GM12878 (cell line): ENCODE results near the gene LENG1. TPM values are rescaled to one million over a fixed set of nuclear protein-coding genes. Genes with fewer than 3 reads are reported as not detected.

Experiments used
- ATAC-seq: fragments of 200-7000 bp; cut with Tn5 transposase; 3 replicates; pipeline ENCODE4 v1.9.1; 2020; ENCODE audit warnings: mild to moderate bottlenecking, moderate library complexity
- BruUV-seq: library from RNA; stranded (reverse); fragments of 400-500 nt; replicated peaks from 2 replicates; lab custom pipeline; 2021; lab: Mats Ljungman, UMichigan
- CTCF ChIA-PET: fragments of 300-600 bp; sonication (Branson Sonifier 250); formaldehyde crosslinking; extraction: SDS; loops from one replicate; lab custom pipeline; 2021; ENCODE audit warnings: inconsistent platforms; lab: Yijun Ruan, JAX
- POLR2A ChIA-PET: fragments of 350-600 bp; formaldehyde crosslinking; extraction: SDS; loops from one replicate; lab custom pipeline; 2021; ENCODE audit warnings: inconsistent platforms; lab: Charles Lee
- RAD21 ChIA-PET: fragments of 300-600 bp; sonication (Branson Sonifier 250); formaldehyde crosslinking; loops from one replicate; lab custom pipeline; 2023; ENCODE audit warnings: antibody characterized with exemption; ENCODE audit not compliant: unreplicated experiment; lab: Charles Lee
- SMC1A ChIA-PET: fragments of 300-600 bp; sonication (Branson Sonifier 250); formaldehyde crosslinking; loops from one replicate; lab custom pipeline; 2023; ENCODE audit not compliant: unreplicated experiment, uncharacterized antibody; lab: Charles Lee
- DNase-seq: peaks from one replicate; pipeline ENCODE4 v3.0.0-alpha.2; 2011; ENCODE audit warnings: low read depth, low spot score
- FAIRE-seq: peaks from 3 replicates; lab custom pipeline; 2011; peaks lifted over from hg19 to GRCh38; lab: Jason Lieb, UNC
- H2AFZ ChIP-seq: 2 replicates; pipeline ENCODE4 v1.6.0; 2011; ENCODE audit warnings: low read depth, low read length, control low read depth; ENCODE audit not compliant: control insufficient read depth
- H3K27ac ChIP-seq: 2 replicates; pipeline ENCODE4 v1.5.1; 2011; ENCODE audit warnings: control low read depth; ENCODE audit not compliant: control insufficient read depth, insufficient read depth
- H3K27me3 ChIP-seq, 2 experiments: replicated peaks in 1 of 2; 2 replicates each; pipeline versions ENCODE4 v1.6.0 to v1.6.1; 2011; ENCODE audit warnings: low read length in 1 of 2; ENCODE audit not compliant: control insufficient read depth in 2 of 2, insufficient read depth in 2 of 2
- H3K36me3 ChIP-seq, 2 experiments: 2 replicates each; pipeline ENCODE4 v1.5.1; 2011; ENCODE audit warnings: low read length in 1 of 2; ENCODE audit not compliant: control insufficient read depth in 2 of 2, insufficient read depth in 2 of 2
- H3K4me1 ChIP-seq: 2 replicates; pipeline ENCODE4 v1.6.1; 2011; ENCODE audit warnings: mild to moderate bottlenecking, low read length, moderate library complexity, mixed read lengths; ENCODE audit not compliant: control insufficient read depth, insufficient read depth
- H3K4me2 ChIP-seq: 2 replicates; pipeline ENCODE4 v1.6.0; 2011; ENCODE audit warnings: control low read depth; ENCODE audit not compliant: control insufficient read depth, insufficient read depth
- H3K4me3 ChIP-seq: fragments of 200-600 bp; sonication (generic); 2 replicates; pipeline ENCODE4 v1.5.1; 2016
- H3K79me2 ChIP-seq: 2 replicates; pipeline ENCODE4 v1.6.0; 2011; ENCODE audit warnings: low read length; ENCODE audit not compliant: control insufficient read depth, insufficient read depth
- H3K9ac ChIP-seq: 2 replicates; pipeline ENCODE4 v1.8.0; 2011; ENCODE audit warnings: low read length, control low read depth, mixed read lengths; ENCODE audit not compliant: control insufficient read depth, insufficient read depth
- H3K9me3 ChIP-seq: replicated peaks from 3 replicates; pipeline ENCODE4 v1.5.1; 2011; ENCODE audit warnings: mild to moderate bottlenecking, low read length; ENCODE audit not compliant: control insufficient read depth, insufficient read depth
- H4K20me1 ChIP-seq: 2 replicates; pipeline ENCODE4 v1.6.0; 2011; ENCODE audit not compliant: control insufficient read depth, insufficient read depth
- ATF7 ChIP-seq: fragments of 450-650 bp; IDR thresholded peaks from 2 replicates; pipeline ENCODE4 v1.6.1; 2016; ENCODE audit warnings: low read depth, mild to moderate bottlenecking
- BCL11A ChIP-seq: IDR thresholded peaks from 2 replicates; pipeline ENCODE4 v1.6.1; 2011; ENCODE audit warnings: low read depth, low read length
- EED ChIP-seq: sonication (generic); IDR thresholded peaks from 2 replicates; pipeline ENCODE4 v1.6.1; 2016; ENCODE audit warnings: antibody characterized with exemption, low read depth
- EP300 ChIP-seq, 2 experiments: fragments of 150-350 bp in 1 of 2; IDR thresholded peaks; 2 replicates each; pipeline ENCODE4 v1.6.1; 2011 to 2012; ENCODE audit warnings: low read depth in 2 of 2, low read length in 2 of 2, borderline replicate concordance in 1 of 2, improper control_type of control experiment in 1 of 2, inconsistent platforms in 1 of 2; ENCODE audit not compliant: control insufficient read depth in 1 of 2
- GABPA ChIP-seq: IDR thresholded peaks from 2 replicates; pipeline ENCODE4 v1.6.1; 2014; ENCODE audit warnings: antibody characterized with exemption, low read depth, mild to moderate bottlenecking, inconsistent platforms
- MTA3 ChIP-seq: IDR thresholded peaks from 2 replicates; pipeline ENCODE4 v1.6.1; 2012; ENCODE audit warnings: low read length, inconsistent platforms, borderline replicate concordance
- NBN ChIP-seq: fragments of 450-650 bp; IDR thresholded peaks from 2 replicates; pipeline ENCODE4 v1.6.1; 2016
- POLR2A ChIP-seq: IDR thresholded peaks from 2 replicates; pipeline ENCODE4 v1.6.1; 2011; ENCODE audit warnings: low read depth, mild to moderate bottlenecking, low read length
- POU2F2 ChIP-seq: IDR thresholded peaks from 3 replicates; pipeline ENCODE4 v1.6.1; 2011; ENCODE audit warnings: low read depth, mild to moderate bottlenecking, low read length, borderline replicate concordance
- RUNX3 ChIP-seq: IDR thresholded peaks from 2 replicates; pipeline ENCODE4 v1.6.1; 2012; ENCODE audit warnings: low read length, inconsistent platforms
- SMARCA5 ChIP-seq: fragments of 450-650 bp; IDR thresholded peaks from 2 replicates; pipeline ENCODE4 v1.6.1; 2017; ENCODE audit warnings: mild to moderate bottlenecking
- SREBF2 ChIP-seq: IDR thresholded peaks from 2 replicates; pipeline ENCODE4 v1.6.1; 2012; ENCODE audit warnings: mild to moderate bottlenecking, low read length
- SRF ChIP-seq, 2 experiments: IDR thresholded peaks; 2 replicates each; pipeline ENCODE4 v1.6.1; 2011; ENCODE audit warnings: low read depth in 2 of 2, low read length in 2 of 2, mild to moderate bottlenecking in 1 of 2, moderate library complexity in 1 of 2
- TCF12 ChIP-seq: IDR thresholded peaks from 2 replicates; pipeline ENCODE4 v1.6.1; 2011; ENCODE audit warnings: low read depth, mild to moderate bottlenecking, low read length
- TCF7 ChIP-seq: IDR thresholded peaks from 2 replicates; pipeline ENCODE4 v1.6.1; 2014; ENCODE audit warnings: antibody characterized with exemption, borderline replicate concordance
- ZNF217 ChIP-seq: fragments of 450-650 bp; IDR thresholded peaks from 2 replicates; pipeline ENCODE4 v1.6.1; 2017; ENCODE audit warnings: antibody characterized with exemption, mild to moderate bottlenecking
- ZNF24 ChIP-seq: fragments of 450-650 bp; IDR thresholded peaks from 2 replicates; pipeline ENCODE4 v1.6.1; 2017; ENCODE audit warnings: antibody characterized with exemption, mild to moderate bottlenecking
- ZNF384 ChIP-seq: IDR thresholded peaks from 2 replicates; pipeline ENCODE4 v1.6.1; 2012; ENCODE audit warnings: low read depth, mild to moderate bottlenecking, low read length, improper control_type of control experiment, borderline replicate concordance
- ZSCAN29 ChIP-seq: fragments of 450-650 bp; IDR thresholded peaks from 2 replicates; pipeline ENCODE4 v1.6.1; 2017; ENCODE audit warnings: mild to moderate bottlenecking, moderate library complexity
- WGBS: methylation state at CpG from one replicate; pipeline ENCODE4 v1.1.6; 2016; ENCODE audit warnings: low lambda C conversion rate; ENCODE audit not compliant: insufficient replicate concordance, insufficient coverage; ENCODE audit errors: missing lambda C conversion rate; 5-methylcytosine and 5-hydroxymethylcytosine counted together
- in situ Hi-C: fragments of 300-500 bp; cut with MboI; formaldehyde crosslinking; loops from 9 replicates; pipeline ENCODE4 v1.14.3; 2018; ENCODE audit warnings: mixed read lengths
- intact Hi-C: fragments of 100-400 bp; cut with micrococcal nuclease; formaldehyde crosslinking; loops from one replicate; pipeline ENCODE4 v1.14.2; 2022; ENCODE audit not compliant: unreplicated experiment
- polyA plus RNA-seq, 11 experiments: library from polyadenylated mRNA; depleted of rRNA in 4 of 11; unstranded in 6 of 11; stranded (reverse) in 5 of 11; fragments of >200 nt; fragmentation: Nextera tagmentation in 4 of 11; fragmentation: Illumina TruSeq in 1 of 11; extraction: Ambion mirVana in 4 of 11; extraction: Trizol in 1 of 11; gene quantifications; 1 replicate in 1 of 11; 2 replicates in 10 of 11; pipeline versions ENCODE4 v1.2.1 to v1.2.3, GENCODE V29; 2011 to 2016; ENCODE audit warnings: inconsistent platforms in 2 of 11, missing spikeins in 2 of 11, low read depth in 1 of 11
- total RNA-seq, 4 experiments: library from RNA; depleted of rRNA in 3 of 4; stranded (reverse); fragments of >200 nt in 3 of 4; fragmentation: Illumina TruSeq in 1 of 4; extraction: Trizol in 1 of 4; gene quantifications; 2 replicates each; pipeline versions ENCODE4 v1.2.1 to v1.2.3, GENCODE V29; 2013 to 2021
- TF ChIP-seq, protein P1 (sequence below): IDR thresholded peaks from 2 replicates; pipeline ENCODE4 v1.6.1; 2011; ENCODE audit warnings: borderline replicate concordance, low read depth, mild to moderate bottlenecking, moderate library complexity, mixed read lengths, low read length; ENCODE audit not compliant: insufficient read depth; ENCODE audit errors: extremely low read length
- TF ChIP-seq, protein P2 (sequence below): IDR thresholded peaks from 2 replicates; pipeline ENCODE4 v1.6.1; 2011; ENCODE audit warnings: borderline replicate concordance, low read depth, mild to moderate bottlenecking, moderate library complexity, low read length; ENCODE audit not compliant: insufficient read depth, poor library complexity, severe bottlenecking
- TF ChIP-seq, protein P3 (sequence below): fragments of 450-650 bp; IDR thresholded peaks from 2 replicates; pipeline ENCODE4 v1.6.1; 2017; ENCODE audit warnings: mild to moderate bottlenecking

Gene LENG1
- total and polyA plus RNA-seq, 10 of the 15 experiments (the other 5 are each of a cell fraction or from before 2014, with no cell fraction given): 0.21 to 10.8 (median 5.8) TPM

DNA sequence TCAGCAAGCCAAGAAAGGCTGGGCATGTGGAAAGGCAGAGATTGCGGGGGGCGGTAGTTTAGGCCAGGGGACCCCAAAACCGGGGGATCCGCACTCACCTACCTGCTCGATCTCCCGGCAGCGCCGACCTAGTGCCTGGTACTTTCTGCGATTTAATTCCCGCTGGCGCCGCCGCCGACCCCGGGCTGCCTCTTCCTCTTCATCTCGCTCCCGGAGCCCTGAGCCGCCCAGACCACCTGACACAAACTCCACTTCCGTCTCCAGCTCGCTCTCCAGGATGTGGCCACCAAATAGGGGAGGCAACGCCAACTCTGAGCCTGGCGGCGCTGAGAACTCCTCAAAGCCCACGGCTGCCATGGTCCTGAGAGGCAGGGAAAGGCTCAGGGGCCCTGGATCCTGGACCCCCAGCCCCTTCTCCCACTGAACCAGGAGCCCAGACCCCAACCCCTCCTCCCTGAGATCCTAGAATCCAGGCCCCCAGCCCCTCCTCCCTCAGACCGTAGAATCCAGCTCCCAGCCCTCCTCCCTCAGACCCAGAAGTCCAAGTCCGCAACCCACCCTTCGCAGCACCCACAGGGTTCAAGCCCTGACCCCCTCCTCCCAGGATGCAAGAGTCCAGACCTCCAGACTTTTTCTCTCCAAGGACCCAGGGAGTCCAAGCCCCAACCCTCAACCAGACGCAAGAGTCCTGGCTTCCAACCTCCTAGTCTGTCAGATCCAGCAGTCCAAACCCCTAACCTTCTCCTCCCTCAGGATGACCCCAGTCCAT is 45.0 kb downstream of the LENG1 start:
- H3K9ac ChIP-seq: peak overlapping the region; percentile 93
- ChIA-PET RAD21 (interaction anchor here (1.2 to 2.9 kb wide), 2 partner anchors 13 to 23 kb away, joined by 3 to 19 read pairs; partner anchors contain the start of gene CNOT3), SMC1A (interaction anchor here (0.9 to 1.4 kb wide), 2 partner anchors 12 to 23 kb away, joined by 3 to 6 read pairs; partner anchors contain the start of genes CNOT3 and NDUFA3), POLR2A (interaction anchor here (0.6 to 2.6 kb wide), 5 partner anchors 11 to 83 kb away, joined by 3 to 25 read pairs (median 4); partner anchors contain the start of genes CNOT3, LENG1 and MBOAT7), CTCF (interaction anchor here (1.7 kb wide), 1 partner anchor 277 kb away, joined by 4 read pairs; no protein-coding TSS in a partner anchor)
- peaks cover 29% of the 10 kb centered on the region for H3K79me2 ChIP-seq
- H3K27ac ChIP-seq: peak overlapping the region; percentile 79
- peak; percentile 91 for FAIRE-seq
- no peaks in the 10 kb centered on the region for H3K9me3 ChIP-seq
- intact Hi-C loops (no loop called here), in situ Hi-C loops (no loop called here)
- peaks cover 7 to 17% of the 10 kb centered on the region in 2 experiments; a peak in 3 of 4 replicates for H3K36me3 ChIP-seq
- peak; percentile 81 for ATAC-seq
- H3K4me3 ChIP-seq: peak overlapping the region; percentile 95
- H3K4me1 ChIP-seq: peaks cover 10% of the 10 kb centered on the region
- no peaks in the 10 kb centered on the region for H4K20me1 ChIP-seq
- 2% methylated on average over 28 of the region's 28 CpGs for whole genome bisulfite sequencing
- H3K4me2 ChIP-seq: peak overlapping the region; percentile 82
- H3K27me3 ChIP-seq: no peaks in the 10 kb centered on the region
- no TSS peak for BruUV-seq
- peak overlapping the region; percentile 95 for H2AFZ ChIP-seq
- no peak for DNase-seq
- TF ChIP-seq EED (0 out of 2 replicates have a peak, but pooled peaks have one; percentile 30), NBN (no peak), ZSCAN29 (no peak), TCF7 (no peak), TCF12 (no peak), ATF7 (no peak), ZNF384 (no peak), ZNF24 (no peak), BCL11A (no peak), POU2F2 (no peak), ZNF217 (no peak), GABPA (peak; percentile 61; the same call in 1 of the 2 replicates), SRF (IDR thresholded peaks at IDR 0.05; ENCODE audit: low read depth in 2 of 2, low read length in 2 of 2) (peak; percentile 88 to 92), RUNX3 (peak; percentile 50; the same call in 1 of the 2 replicates), EP300 (IDR thresholded peaks at IDR 0.05; ENCODE audit: borderline replicate concordance in 1 of 2, control insufficient read depth in 1 of 2, low read depth in 2 of 2, low read length in 2 of 2) (no peak), SREBF2 (no peak), POLR2A (peak; percentile 73), SMARCA5 (no peak), MTA3 (no peak)
- TF ChIP-seq, protein P1, sequence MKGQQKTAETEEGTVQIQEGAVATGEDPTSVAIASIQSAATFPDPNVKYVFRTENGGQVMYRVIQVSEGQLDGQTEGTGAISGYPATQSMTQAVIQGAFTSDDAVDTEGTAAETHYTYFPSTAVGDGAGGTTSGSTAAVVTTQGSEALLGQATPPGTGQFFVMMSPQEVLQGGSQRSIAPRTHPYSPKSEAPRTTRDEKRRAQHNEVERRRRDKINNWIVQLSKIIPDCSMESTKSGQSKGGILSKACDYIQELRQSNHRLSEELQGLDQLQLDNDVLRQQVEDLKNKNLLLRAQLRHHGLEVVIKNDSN: peak; percentile 22
- TF ChIP-seq, protein P2, sequence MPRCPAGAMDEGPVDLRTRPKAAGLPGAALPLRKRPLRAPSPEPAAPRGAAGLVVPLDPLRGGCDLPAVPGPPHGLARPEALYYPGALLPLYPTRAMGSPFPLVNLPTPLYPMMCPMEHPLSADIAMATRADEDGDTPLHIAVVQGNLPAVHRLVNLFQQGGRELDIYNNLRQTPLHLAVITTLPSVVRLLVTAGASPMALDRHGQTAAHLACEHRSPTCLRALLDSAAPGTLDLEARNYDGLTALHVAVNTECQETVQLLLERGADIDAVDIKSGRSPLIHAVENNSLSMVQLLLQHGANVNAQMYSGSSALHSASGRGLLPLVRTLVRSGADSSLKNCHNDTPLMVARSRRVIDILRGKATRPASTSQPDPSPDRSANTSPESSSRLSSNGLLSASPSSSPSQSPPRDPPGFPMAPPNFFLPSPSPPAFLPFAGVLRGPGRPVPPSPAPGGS: no peak
- TF ChIP-seq, protein P3, sequence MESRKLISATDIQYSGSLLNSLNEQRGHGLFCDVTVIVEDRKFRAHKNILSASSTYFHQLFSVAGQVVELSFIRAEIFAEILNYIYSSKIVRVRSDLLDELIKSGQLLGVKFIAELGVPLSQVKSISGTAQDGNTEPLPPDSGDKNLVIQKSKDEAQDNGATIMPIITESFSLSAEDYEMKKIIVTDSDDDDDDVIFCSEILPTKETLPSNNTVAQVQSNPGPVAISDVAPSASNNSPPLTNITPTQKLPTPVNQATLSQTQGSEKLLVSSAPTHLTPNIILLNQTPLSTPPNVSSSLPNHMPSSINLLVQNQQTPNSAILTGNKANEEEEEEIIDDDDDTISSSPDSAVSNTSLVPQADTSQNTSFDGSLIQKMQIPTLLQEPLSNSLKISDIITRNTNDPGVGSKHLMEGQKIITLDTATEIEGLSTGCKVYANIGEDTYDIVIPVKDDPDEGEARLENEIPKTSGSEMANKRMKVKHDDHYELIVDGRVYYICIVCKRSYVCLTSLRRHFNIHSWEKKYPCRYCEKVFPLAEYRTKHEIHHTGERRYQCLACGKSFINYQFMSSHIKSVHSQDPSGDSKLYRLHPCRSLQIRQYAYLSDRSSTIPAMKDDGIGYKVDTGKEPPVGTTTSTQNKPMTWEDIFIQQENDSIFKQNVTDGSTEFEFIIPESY: no peak
